ENCODE measurements around the gene SLC6A19.

The SLC6A19 gene

GRCh38 chr5:1202026-1202797 is 817 bp downstream of the SLC6A19 start:
- H3K4me3 ChIP-seq (replicated peaks; ENCODE audit: low read depth, low read length): no peak overlapping the region
- TF ChIP-seq CTCF (IDR thresholded peaks at IDR 0.05; ENCODE audit: low read depth, low read length, missing control alignments): no peak
- DNase-seq (ENCODE audit: extremely low read depth, low read depth): no peak

GRCh38 chr5:1202798-1203185 is 1.4 kb downstream of the SLC6A19 start:
- TF ChIP-seq CTCF (IDR thresholded peaks at IDR 0.05; ENCODE audit: low read depth, low read length, missing control alignments): no peak

GRCh38 chr5:1203311-1203967 is 2.0 kb downstream of the SLC6A19 start:
- DNase-seq (ENCODE audit: extremely low read depth, low read depth): no peak

More at GRCh38 chr5:1202798-1203185, 1.4 kb downstream of the SLC6A19 start:
- H3K4me3 ChIP-seq (replicated peaks; ENCODE audit: low read depth, low read length): no peak overlapping the region
- DNase-seq (ENCODE audit: extremely low read depth, low read depth): no peak

GRCh38 chr5:1203968-1204692 is 2.7 kb downstream of the SLC6A19 start:
- no peak for TF ChIP-seq CTCF (IDR thresholded peaks at IDR 0.05; ENCODE audit: low read depth, low read length, missing control alignments)
- no peak overlapping the region for H3K4me3 ChIP-seq (replicated peaks; ENCODE audit: low read depth, low read length)
- DNase-seq (ENCODE audit: extremely low read depth, low read depth): no peak

More at GRCh38 chr5:1203311-1203967, 2.0 kb downstream of the SLC6A19 start:
- TF ChIP-seq CTCF (IDR thresholded peaks at IDR 0.05; ENCODE audit: low read depth, low read length, missing control alignments): no peak
- no peak overlapping the region for H3K4me3 ChIP-seq (replicated peaks; ENCODE audit: low read depth, low read length)

- DNase-seq (ENCODE audit: extremely low read depth, low read depth): no peak
These were observed 3.4 kb downstream of the SLC6A19 start for GRCh38 chr5:1204693-1205242.

More at GRCh38 chr5:1204693-1205242, 3.4 kb downstream of the SLC6A19 start:
- no peak overlapping the region for H3K4me3 ChIP-seq (replicated peaks; ENCODE audit: low read depth, low read length)
- TF ChIP-seq CTCF (IDR thresholded peaks at IDR 0.05; ENCODE audit: low read depth, low read length, missing control alignments): peak; percentile 44

Data from HFF-Myc (cell line).